ENCODE data around the gene SOD1. TPM values are rescaled to one million over a fixed set of nuclear protein-coding genes. Genes with fewer than 3 reads are reported as not detected.
"Not testable (repeated sequence)": the region's sequence is repeated elsewhere in the genome, so short reads cannot be mapped to it uniquely, and the experiment has no call there.

Gene SOD1
- total RNA-seq, 1 donor from 2014 or later = 205 TPM

- TF ChIP-seq, protein P1, sequence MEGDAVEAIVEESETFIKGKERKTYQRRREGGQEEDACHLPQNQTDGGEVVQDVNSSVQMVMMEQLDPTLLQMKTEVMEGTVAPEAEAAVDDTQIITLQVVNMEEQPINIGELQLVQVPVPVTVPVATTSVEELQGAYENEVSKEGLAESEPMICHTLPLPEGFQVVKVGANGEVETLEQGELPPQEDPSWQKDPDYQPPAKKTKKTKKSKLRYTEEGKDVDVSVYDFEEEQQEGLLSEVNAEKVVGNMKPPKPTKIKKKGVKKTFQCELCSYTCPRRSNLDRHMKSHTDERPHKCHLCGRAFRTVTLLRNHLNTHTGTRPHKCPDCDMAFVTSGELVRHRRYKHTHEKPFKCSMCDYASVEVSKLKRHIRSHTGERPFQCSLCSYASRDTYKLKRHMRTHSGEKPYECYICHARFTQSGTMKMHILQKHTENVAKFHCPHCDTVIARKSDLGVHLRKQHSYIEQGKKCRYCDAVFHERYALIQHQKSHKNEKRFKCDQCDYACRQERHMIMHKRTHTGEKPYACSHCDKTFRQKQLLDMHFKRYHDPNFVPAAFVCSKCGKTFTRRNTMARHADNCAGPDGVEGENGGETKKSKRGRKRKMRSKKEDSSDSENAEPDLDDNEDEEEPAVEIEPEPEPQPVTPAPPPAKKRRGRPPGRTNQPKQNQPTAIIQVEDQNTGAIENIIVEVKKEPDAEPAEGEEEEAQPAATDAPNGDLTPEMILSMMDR (IDR thresholded peaks at IDR 0.05) = no peak
- Mint-ChIP-seq H3K27ac (ENCODE audit: unreplicated experiment) (peak overlapping the region; percentile 72), H3K27me3 (ENCODE audit: unreplicated experiment) (peaks cover 2% of the 10 kb centered on the region), H3K4me1 (ENCODE audit: unreplicated experiment) (peaks cover 19% of the 10 kb centered on the region), H3K36me3 (ENCODE audit: unreplicated experiment) (no peaks in the 10 kb centered on the region), H3K9me3 (ENCODE audit: unreplicated experiment) (no peaks in the 10 kb centered on the region), H3K4me3 (ENCODE audit: unreplicated experiment) (peak overlapping the region; percentile 12)
- peak; percentile 85 for DNase-seq (ENCODE audit: extremely low spot score, unreplicated experiment)
Measured at GRCh38 chr21:31629972-31630711, 29.4 kb upstream of the SOD1 start.

GRCh38 chr21:31631881-31632280, 27.6 kb upstream of the SOD1 start:
- not testable (repeated sequence) for H3K9me3 Mint-ChIP-seq (ENCODE audit: unreplicated experiment); H3K27me3 Mint-ChIP-seq (ENCODE audit: unreplicated experiment); DNase-seq (ENCODE audit: extremely low spot score, unreplicated experiment); H3K27ac Mint-ChIP-seq (ENCODE audit: unreplicated experiment); H3K36me3 Mint-ChIP-seq (ENCODE audit: unreplicated experiment); H3K4me3 Mint-ChIP-seq (ENCODE audit: unreplicated experiment)
- peaks cover 19% of the 10 kb centered on the region for H3K4me1 Mint-ChIP-seq (ENCODE audit: unreplicated experiment)

GRCh38 chr21:31634993-31635392, 24.5 kb upstream of the SOD1 start:
- Mint-ChIP-seq H3K4me3 (ENCODE audit: unreplicated experiment) (no peak overlapping the region), H3K27ac (ENCODE audit: unreplicated experiment) (no peak overlapping the region), H3K4me1 (ENCODE audit: unreplicated experiment) (peaks cover 9% of the 10 kb centered on the region), H3K9me3 (ENCODE audit: unreplicated experiment) (peaks cover 6% of the 10 kb centered on the region), H3K36me3 (ENCODE audit: unreplicated experiment) (no peaks in the 10 kb centered on the region), H3K27me3 (ENCODE audit: unreplicated experiment) (peaks cover 2% of the 10 kb centered on the region)
- DNase-seq (ENCODE audit: extremely low spot score, unreplicated experiment) = no peak
- TF ChIP-seq, protein P1 (IDR thresholded peaks at IDR 0.05) = no peak

DNA sequence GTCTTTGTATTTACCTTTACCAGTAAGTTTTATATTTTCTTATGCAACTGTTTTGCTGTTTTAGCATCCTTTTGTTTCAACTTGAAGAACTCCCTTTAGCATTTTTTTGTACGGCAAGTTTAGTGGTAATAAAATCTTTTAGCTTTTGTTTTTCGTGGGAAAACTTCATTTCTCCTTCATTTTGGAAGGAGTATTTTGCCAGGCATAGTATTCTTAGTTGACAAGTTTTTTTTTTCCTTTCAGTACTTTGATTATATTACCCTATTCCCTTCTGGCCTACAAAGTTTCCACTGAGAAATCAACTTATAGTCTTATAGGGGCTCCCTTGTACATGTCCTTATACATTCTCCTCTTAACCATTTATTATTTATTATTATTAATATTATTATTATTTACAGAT, 22.6 kb upstream of the SOD1 start:
- Mint-ChIP-seq H3K27me3 (ENCODE audit: unreplicated experiment) (peaks cover 2% of the 10 kb centered on the region), H3K36me3 (ENCODE audit: unreplicated experiment) (no peaks in the 10 kb centered on the region), H3K4me3 (ENCODE audit: unreplicated experiment) (no peak overlapping the region), H3K27ac (ENCODE audit: unreplicated experiment) (no peak overlapping the region), H3K9me3 (ENCODE audit: unreplicated experiment) (peaks cover 6% of the 10 kb centered on the region), H3K4me1 (ENCODE audit: unreplicated experiment) (no peaks in the 10 kb centered on the region)
- TF ChIP-seq, protein P1 (IDR thresholded peaks at IDR 0.05) = no peak
- no peak for DNase-seq (ENCODE audit: extremely low spot score, unreplicated experiment)

- TF ChIP-seq, protein P1 (IDR thresholded peaks at IDR 0.05) = no peak
- H3K27me3 Mint-ChIP-seq (ENCODE audit: unreplicated experiment) = no peaks in the 10 kb centered on the region
- H3K36me3 Mint-ChIP-seq (ENCODE audit: unreplicated experiment) = no peaks in the 10 kb centered on the region
- H3K4me3 Mint-ChIP-seq (ENCODE audit: unreplicated experiment) = no peak overlapping the region
- H3K4me1 Mint-ChIP-seq (ENCODE audit: unreplicated experiment) = no peaks in the 10 kb centered on the region
- H3K9me3 Mint-ChIP-seq (ENCODE audit: unreplicated experiment) = peaks cover 4% of the 10 kb centered on the region
- no peak overlapping the region for H3K27ac Mint-ChIP-seq (ENCODE audit: unreplicated experiment)
- DNase-seq (ENCODE audit: extremely low spot score, unreplicated experiment) = no peak
Measured at GRCh38 chr21:31641416-31641922, 18.0 kb upstream of the SOD1 start.
